ENCODE data around the gene SLC15A4. TPM values are rescaled to one million over a fixed set of nuclear protein-coding genes. Genes with fewer than 3 reads are reported as not detected.

The SLC15A4 gene
- total RNA-seq, 1 donor from 2014 or later, result 34.0 TPM

DNA sequence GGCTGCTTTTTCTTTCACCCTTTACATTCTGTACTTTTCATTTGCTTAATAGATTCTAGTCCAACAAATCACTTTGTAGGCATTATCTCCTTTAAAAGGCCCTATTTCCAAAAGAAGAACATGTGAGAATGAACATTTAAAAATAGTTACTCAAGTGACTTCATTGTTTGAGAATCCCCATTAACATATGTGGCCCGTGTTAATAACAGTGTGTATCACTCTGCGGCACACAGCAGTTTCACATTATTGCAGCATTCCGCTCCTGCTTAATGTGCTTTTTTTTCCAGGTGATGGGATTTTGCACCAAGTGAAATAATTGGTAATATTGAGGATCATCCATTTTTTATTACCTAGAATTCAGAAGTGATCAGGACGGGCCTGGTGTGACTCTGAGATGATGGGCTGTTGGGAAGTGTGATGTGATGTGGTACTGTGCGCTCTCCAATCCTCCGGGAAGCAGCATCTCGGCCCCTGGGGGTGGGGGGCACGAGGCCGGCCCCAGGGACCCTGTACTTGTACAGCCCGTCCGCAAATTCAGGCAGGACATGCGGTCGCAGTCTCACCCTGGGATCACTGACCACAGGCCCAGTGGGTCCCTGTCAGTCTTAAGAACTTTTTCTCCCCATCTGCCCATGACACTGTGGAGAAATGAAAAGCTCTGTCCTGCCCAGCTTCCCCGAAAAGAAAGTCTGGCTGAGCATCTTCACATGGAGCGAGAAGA is 32.9 kb downstream of the SLC15A4 start:
- TF ChIP-seq, protein P1, sequence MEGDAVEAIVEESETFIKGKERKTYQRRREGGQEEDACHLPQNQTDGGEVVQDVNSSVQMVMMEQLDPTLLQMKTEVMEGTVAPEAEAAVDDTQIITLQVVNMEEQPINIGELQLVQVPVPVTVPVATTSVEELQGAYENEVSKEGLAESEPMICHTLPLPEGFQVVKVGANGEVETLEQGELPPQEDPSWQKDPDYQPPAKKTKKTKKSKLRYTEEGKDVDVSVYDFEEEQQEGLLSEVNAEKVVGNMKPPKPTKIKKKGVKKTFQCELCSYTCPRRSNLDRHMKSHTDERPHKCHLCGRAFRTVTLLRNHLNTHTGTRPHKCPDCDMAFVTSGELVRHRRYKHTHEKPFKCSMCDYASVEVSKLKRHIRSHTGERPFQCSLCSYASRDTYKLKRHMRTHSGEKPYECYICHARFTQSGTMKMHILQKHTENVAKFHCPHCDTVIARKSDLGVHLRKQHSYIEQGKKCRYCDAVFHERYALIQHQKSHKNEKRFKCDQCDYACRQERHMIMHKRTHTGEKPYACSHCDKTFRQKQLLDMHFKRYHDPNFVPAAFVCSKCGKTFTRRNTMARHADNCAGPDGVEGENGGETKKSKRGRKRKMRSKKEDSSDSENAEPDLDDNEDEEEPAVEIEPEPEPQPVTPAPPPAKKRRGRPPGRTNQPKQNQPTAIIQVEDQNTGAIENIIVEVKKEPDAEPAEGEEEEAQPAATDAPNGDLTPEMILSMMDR (IDR thresholded peaks at IDR 0.05), result no peak
- Mint-ChIP-seq H3K27me3 (ENCODE audit: low read depth) (no peaks in the 10 kb centered on the region), H3K27ac (ENCODE audit: unreplicated experiment) (no peak overlapping the region), H3K4me3 (ENCODE audit: unreplicated experiment) (no peak overlapping the region), H3K9me3 (ENCODE audit: low read depth) (no peaks in the 10 kb centered on the region), H3K4me1 (ENCODE audit: low read depth) (peaks cover 14% of the 10 kb centered on the region), H3K36me3 (ENCODE audit: low read depth) (peaks cover 30% of the 10 kb centered on the region)
- DNase-seq (ENCODE audit: low spot score), result no peak

DNA sequence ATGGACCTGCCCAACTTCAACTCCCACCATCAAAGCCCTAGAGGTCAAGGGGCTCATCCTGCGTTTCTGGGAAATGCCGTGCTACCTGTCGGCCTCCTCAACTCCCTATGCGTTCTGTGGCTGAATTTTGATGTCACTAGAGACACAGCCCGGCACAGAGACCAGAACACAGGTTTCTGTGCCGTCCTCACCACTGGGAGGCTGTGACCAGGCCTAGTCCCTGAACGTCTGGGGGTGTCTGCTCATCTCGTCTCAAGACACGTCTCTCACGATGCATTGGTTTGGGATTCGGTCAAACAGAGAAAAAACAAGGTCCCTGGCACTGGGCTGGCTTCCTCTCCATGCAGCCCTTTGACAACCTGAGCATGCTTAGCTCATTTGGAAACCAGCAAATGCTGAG is 33.5 kb downstream of the SLC15A4 start:
- Mint-ChIP-seq H3K9me3 (ENCODE audit: low read depth) (no peaks in the 10 kb centered on the region), H3K27ac (ENCODE audit: unreplicated experiment) (no peak overlapping the region), H3K4me3 (ENCODE audit: unreplicated experiment) (no peak overlapping the region), H3K36me3 (ENCODE audit: low read depth) (peaks cover 26% of the 10 kb centered on the region), H3K27me3 (ENCODE audit: low read depth) (no peaks in the 10 kb centered on the region), H3K4me1 (ENCODE audit: low read depth) (peaks cover 14% of the 10 kb centered on the region)
- TF ChIP-seq, protein P1 (IDR thresholded peaks at IDR 0.05), result no peak
- DNase-seq (ENCODE audit: low spot score), result no peak

DNA sequence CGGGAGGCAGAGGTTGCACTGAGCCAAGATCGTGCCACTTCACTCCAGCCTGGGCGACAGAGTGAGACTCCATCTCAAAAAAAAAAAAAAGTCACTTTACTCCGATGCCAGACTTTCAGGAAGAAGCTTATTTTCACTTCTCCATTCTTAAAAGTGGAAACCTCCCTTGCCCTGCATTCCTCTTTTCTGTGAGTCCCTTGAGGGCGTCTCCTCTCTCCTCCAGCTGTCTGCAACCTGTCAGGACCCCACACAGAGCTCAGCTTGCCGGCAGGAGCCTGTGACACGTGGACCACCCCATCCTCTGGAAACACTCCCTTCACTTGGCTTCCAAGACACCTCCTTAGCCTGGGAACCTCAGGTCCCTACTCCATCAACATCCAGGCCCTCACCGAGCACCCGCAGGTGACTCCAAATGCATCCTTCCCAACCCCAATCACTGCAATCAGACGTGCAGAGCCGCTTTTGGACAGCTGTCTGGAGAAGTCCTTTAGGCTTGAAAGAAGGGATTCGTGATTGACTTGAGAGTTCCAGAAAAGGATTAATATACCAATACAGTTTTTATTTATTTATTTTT is 34.3 kb downstream of the SLC15A4 start:
- Mint-ChIP-seq H3K9me3 (ENCODE audit: low read depth) (no peaks in the 10 kb centered on the region), H3K27me3 (ENCODE audit: low read depth) (no peaks in the 10 kb centered on the region), H3K36me3 (ENCODE audit: low read depth) (peaks cover 20% of the 10 kb centered on the region), H3K27ac (ENCODE audit: unreplicated experiment) (peak overlapping the region; percentile 61), H3K4me3 (ENCODE audit: unreplicated experiment) (no peak overlapping the region), H3K4me1 (ENCODE audit: low read depth) (peaks cover 14% of the 10 kb centered on the region)
- TF ChIP-seq, protein P1 (IDR thresholded peaks at IDR 0.05), result no peak
- no peak for DNase-seq (ENCODE audit: low spot score)

DNA sequence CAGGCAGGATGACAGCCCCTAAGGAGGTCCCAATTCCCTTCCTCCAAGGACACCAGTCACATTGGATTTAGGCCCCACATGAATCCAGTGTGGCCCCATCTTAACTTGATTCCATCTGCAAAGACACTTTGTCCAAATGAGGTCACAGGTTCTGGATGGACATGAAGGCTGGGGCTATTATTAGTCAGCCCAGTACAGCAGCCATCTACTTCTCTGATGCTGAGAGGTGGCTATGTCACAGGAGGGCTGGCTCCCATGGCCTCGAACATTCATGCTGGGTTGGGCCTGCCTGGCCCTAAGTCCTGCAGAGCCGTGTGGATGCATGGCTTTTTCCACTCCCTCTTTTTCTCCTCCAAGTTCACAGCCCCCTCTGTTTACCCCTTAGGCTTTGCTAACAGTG is 35.9 kb downstream of the SLC15A4 start:
- peaks cover 11% of the 10 kb centered on the region for H3K36me3 Mint-ChIP-seq (ENCODE audit: low read depth)
- H3K9me3 Mint-ChIP-seq (ENCODE audit: low read depth), result no peaks in the 10 kb centered on the region
- TF ChIP-seq, protein P1 (IDR thresholded peaks at IDR 0.05), result no peak
- no peak overlapping the region for H3K4me3 Mint-ChIP-seq (ENCODE audit: unreplicated experiment)
- peaks cover 2% of the 10 kb centered on the region for H3K27me3 Mint-ChIP-seq (ENCODE audit: low read depth)
- DNase-seq (ENCODE audit: low spot score), result no peak
- H3K27ac Mint-ChIP-seq (ENCODE audit: unreplicated experiment), result no peak overlapping the region
- peaks cover 14% of the 10 kb centered on the region for H3K4me1 Mint-ChIP-seq (ENCODE audit: low read depth)

DNA sequence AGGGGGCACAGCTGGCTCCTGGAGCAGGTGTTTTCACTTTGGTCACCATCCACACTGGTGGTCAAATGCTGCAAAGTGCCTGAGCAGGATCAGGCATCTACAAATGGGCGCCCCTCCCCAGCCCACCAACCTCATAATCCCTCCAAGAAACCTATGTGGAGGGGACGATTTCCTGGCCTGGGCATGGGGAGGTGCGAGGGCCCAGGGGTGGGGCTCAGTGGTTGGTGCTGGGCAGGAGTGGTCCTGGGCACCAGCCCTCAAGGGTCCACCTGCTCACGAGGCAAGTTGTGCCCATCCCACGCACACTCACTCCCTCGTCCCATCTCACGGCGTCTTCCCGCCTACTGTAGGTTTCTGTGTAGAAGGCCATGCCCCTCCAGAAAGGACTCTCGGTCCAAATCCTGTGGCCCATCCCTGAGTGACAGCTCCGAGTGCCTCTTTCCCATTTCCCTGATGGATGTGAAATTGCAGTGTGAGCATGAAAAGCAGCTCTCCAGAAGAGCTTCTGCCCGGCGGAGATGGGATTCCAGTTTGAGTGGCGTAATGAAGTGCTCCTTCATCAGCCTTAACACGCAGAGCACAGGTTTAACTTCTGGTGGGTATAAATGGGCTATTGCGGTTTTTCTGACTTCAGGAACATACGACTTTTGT is 36.9 kb downstream of the SLC15A4 start:
- peaks cover 6% of the 10 kb centered on the region for H3K36me3 Mint-ChIP-seq (ENCODE audit: low read depth)
- peaks cover 2% of the 10 kb centered on the region for H3K27me3 Mint-ChIP-seq (ENCODE audit: low read depth)
- no peak overlapping the region for H3K4me3 Mint-ChIP-seq (ENCODE audit: unreplicated experiment)
- DNase-seq (ENCODE audit: low spot score), result no peak
- no peak overlapping the region for H3K27ac Mint-ChIP-seq (ENCODE audit: unreplicated experiment)
- H3K9me3 Mint-ChIP-seq (ENCODE audit: low read depth), result no peaks in the 10 kb centered on the region
- TF ChIP-seq, protein P1 (IDR thresholded peaks at IDR 0.05), result no peak
- peaks cover 14% of the 10 kb centered on the region for H3K4me1 Mint-ChIP-seq (ENCODE audit: low read depth)

Measured in chondrocyte (in vitro differentiated cells).